ENCODE data around the gene THSD7A.

DNA sequence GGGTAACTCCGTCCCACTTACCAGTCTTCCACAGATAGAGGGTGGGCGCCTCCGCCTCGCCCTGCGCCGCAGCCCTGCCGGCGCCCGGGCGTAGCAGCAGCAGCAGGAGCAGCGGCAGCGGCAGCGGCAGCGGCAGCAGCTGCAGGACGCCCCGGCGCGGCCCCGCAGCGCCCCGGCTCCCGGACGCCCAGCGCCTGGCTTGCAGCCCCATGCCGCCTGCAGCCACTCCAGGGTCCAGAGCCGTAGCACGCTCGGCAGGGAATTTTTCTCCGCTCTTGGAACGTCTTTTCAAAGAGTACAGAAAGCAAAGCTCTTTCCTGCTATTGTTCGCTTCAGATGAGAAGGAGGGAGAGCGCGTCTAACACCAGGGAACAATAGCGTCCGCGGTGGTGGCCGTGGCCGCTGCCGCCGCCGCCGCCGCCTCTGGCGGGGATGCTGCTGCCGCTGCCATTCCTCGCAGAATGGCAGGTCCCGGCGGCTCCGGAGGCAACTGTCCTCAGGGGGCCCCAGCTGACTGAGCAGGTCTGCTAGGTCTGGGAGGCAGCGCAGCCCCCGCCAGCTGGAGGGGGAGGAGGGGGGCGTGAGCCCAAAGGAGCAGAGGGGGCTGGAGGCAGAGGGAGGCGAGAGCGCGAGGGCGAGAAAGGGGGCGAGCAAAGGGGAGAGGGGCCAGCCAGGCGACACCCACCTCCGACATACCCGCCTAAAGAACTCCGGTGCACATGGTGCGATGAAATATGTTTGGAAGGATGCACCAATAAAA, at the start of gene THSD7A:
- no peak for TF ChIP-seq BHLHE40 (IDR thresholded peaks at IDR 0.05; ENCODE audit: low read length)
- no peak for TF ChIP-seq NCOA2 (IDR thresholded peaks at IDR 0.05; ENCODE audit: partially characterized antibody in 2 of 2)
